ENCODE results near the gene FLNC. TPM values are rescaled to one million over a fixed set of nuclear protein-coding genes. Genes with fewer than 3 reads are reported as not detected.

FLNC gene
- total and polyA plus RNA-seq, 2 of the 13 experiments (the other 11 are each of a cell fraction or from before 2014, with no cell fraction given): 0.02 TPM; not detected in 1

DNA sequence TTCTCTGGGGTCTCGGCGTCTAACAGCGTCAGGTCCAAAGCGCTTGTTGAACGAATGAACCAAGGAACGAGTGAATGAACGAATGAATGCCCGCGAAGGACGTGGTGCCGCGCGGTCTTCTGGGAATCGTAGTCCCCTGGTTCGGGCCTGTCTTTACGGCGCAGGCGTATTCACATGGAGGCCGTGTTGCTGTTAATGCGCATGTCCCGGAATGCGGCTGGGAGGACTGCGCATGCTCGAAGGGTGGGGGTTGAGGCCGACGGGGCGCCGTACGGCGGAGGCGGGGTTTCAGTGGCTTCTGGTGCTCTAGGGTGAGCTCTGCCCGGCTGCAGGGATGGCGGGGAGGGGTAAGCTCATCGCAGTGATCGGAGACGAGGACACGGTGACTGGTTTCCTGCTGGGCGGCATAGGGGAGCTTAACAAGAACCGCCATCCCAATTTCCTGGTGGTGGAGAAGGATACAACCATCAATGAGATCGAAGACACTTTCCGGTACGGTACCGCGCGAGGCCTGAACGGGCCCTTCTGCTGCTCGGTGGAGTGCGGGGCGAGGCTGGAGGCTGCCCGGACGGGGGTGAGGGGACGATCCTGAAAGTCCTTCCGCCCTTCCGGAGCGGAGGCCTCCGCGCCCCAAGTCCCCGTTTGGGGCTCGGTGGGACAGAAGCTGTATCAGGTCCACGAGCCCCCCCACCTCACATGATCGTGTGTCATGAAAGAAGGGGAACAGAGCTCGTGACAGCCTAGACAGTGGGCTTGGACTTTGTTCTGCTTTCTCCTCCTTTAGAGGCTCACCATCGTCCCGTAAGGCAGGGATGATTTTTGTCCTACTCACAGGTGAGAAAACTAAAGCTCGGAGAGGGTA, 32.6 kb downstream of the FLNC start, which contains the start of gene ATP6V1F (continued):
- no peak for TF ChIP-seq IRX3 (CRISPR knock-in tag; IDR thresholded peaks at IDR 0.05; ENCODE audit: borderline replicate concordance, low read depth)
- no peak for TF ChIP-seq RXRA (CRISPR knock-in tag; IDR thresholded peaks at IDR 0.05)
- no peak for TF ChIP-seq TIGD3 (CRISPR knock-in tag; IDR thresholded peaks at IDR 0.05; ENCODE audit: borderline replicate concordance)
- TF ChIP-seq, protein P1, sequence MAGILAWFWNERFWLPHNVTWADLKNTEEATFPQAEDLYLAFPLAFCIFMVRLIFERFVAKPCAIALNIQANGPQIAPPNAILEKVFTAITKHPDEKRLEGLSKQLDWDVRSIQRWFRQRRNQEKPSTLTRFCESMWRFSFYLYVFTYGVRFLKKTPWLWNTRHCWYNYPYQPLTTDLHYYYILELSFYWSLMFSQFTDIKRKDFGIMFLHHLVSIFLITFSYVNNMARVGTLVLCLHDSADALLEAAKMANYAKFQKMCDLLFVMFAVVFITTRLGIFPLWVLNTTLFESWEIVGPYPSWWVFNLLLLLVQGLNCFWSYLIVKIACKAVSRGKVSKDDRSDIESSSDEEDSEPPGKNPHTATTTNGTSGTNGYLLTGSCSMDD (CRISPR knock-in tag; IDR thresholded peaks at IDR 0.05): no peak
- no peak for TF ChIP-seq TGIF2 (CRISPR knock-in tag; IDR thresholded peaks at IDR 0.05)
- TF ChIP-seq IKZF1 (IDR thresholded peaks at IDR 0.05): no peak
- TF ChIP-seq ZNF543 (CRISPR knock-in tag; IDR thresholded peaks at IDR 0.05): no peak
- peak; percentile 57; the same call in 1 of the 2 replicates for TF ChIP-seq ERF (CRISPR knock-in tag; IDR thresholded peaks at IDR 0.05)
- TF ChIP-seq ZNF331 (CRISPR knock-in tag; IDR thresholded peaks at IDR 0.05): peak; percentile 30; the same call in 1 of the 2 replicates
- no peak for TF ChIP-seq KAT2B (IDR thresholded peaks at IDR 0.05; ENCODE audit: borderline replicate concordance, low read depth, low read length)
- TF ChIP-seq ARNT2 (CRISPR knock-in tag; IDR thresholded peaks at IDR 0.05; ENCODE audit: low read depth): no peak
- peak; percentile 23 for TF ChIP-seq PHF5A (CRISPR knock-in tag; IDR thresholded peaks at IDR 0.05; ENCODE audit: low read depth, unreplicated experiment)
- no peak for TF ChIP-seq CEBPB (IDR thresholded peaks at IDR 0.05; ENCODE audit: borderline replicate concordance, low read depth, low read length)
- no peak for TF ChIP-seq NONO (IDR thresholded peaks at IDR 0.05)
- TF ChIP-seq NONO (CRISPR knock-in tag; conservative IDR thresholded peaks at IDR 0.05): peak; percentile 68
- TF ChIP-seq ZNF703 (CRISPR knock-in tag; IDR thresholded peaks at IDR 0.05; ENCODE audit: borderline replicate concordance): no peak
- TF ChIP-seq HOMEZ (CRISPR knock-in tag; IDR thresholded peaks at IDR 0.05; ENCODE audit: low read depth): 0 out of 2 replicates have a peak, but pooled peaks have one; percentile 11
- peak; percentile 74 for TF ChIP-seq GATAD1 (CRISPR knock-in tag; IDR thresholded peaks at IDR 0.05)
- TF ChIP-seq ZNF549 (CRISPR knock-in tag; IDR thresholded peaks at IDR 0.05): no peak
- no peak for TF ChIP-seq ZNF329 (CRISPR knock-in tag; IDR thresholded peaks at IDR 0.05; ENCODE audit: low read depth)
- TF ChIP-seq ZNF768 (CRISPR knock-in tag; IDR thresholded peaks at IDR 0.05): no peak
- TF ChIP-seq CREM (IDR thresholded peaks at IDR 0.05): peak; percentile 81
- TF ChIP-seq CREM (CRISPR knock-in tag; IDR thresholded peaks at IDR 0.05): no peak
- TF ChIP-seq JARID2 (CRISPR knock-in tag; IDR thresholded peaks at IDR 0.05; ENCODE audit: insufficient replicate concordance): no peak
- peak; percentile 36; the same call in 1 of the 2 replicates for TF ChIP-seq NRL (CRISPR knock-in tag; IDR thresholded peaks at IDR 0.05; ENCODE audit: borderline replicate concordance)
- TF ChIP-seq SYNCRIP (IDR thresholded peaks at IDR 0.05; ENCODE audit: insufficient read depth, low read depth, low read length): no peak
- TF ChIP-seq POLR2G (IDR thresholded peaks at IDR 0.05; ENCODE audit: low read depth, low read length): peak; percentile 74
- TF ChIP-seq CREB1 (IDR thresholded peaks at IDR 0.05): peak; percentile 67
- peak; percentile 91 for TF ChIP-seq CREB1 (CRISPR knock-in tag; IDR thresholded peaks at IDR 0.05)
- TF ChIP-seq FOXM1 (CRISPR knock-in tag; IDR thresholded peaks at IDR 0.05): no peak
